GM04504 (cell line): ENCODE results near the gene DLG4.
"Not testable (repeated sequence)": the region's sequence is repeated elsewhere in the genome, so short reads cannot be mapped to it uniquely, and the experiment has no call there.

ENCODE experiments used
- DNase-seq: peaks from one replicate; pipeline ENCODE4 v3.0.0-alpha.2; 2012; ENCODE audit warnings: low read depth

The DLG4 gene

DNA sequence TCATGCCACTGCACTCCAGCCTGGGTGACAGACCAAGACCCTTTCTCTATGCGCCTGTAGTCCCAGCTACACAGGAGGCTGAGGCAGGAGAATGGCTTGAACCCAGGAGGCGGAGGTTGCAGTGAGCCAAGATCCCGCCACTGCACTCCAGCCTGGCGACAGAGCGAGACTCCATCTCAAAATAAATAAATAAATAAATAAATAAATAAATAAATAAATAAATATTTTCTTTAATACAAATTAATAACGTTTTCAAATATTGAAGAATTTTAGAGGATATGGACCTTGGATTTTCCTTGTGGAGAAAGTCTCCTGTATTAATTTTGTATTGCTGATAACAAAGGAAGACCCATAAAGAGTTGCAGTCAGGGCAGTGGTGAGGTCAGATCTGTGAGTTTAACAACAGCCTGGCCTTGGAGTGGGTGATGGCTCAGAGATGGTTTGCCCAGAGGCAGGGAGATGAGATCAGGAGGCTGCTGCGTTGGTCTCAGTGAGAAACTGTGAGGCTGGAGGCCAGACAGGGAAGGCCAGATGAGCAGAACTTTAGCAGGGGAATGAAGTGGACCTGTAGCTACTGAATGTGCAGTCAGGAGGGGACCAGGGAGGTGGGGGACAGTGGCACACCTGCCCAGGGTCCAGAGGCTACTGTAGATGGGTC is 36.1 kb downstream of the DLG4 start:
- DNase-seq: no peak

DNA sequence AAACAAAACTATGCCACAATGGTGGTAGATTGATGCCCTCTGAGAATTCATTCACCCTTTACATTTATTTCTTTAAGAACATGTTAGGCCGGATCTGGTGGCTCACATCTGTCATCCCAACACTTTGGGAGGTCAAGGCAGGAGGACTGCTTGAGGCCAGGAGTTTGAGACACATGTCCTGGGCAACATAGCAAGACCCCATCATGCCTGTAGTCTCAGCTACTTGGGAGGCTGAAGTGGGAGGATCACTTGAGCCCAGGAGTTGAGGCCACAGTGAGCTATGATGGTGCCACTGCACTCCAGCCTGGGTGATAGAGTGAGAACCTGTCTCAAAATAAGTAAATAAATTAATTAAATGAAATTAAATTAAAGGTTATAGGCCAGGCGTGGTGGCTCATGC is 37.5 kb downstream of the DLG4 start:
- DNase-seq: not testable (repeated sequence)

DNA sequence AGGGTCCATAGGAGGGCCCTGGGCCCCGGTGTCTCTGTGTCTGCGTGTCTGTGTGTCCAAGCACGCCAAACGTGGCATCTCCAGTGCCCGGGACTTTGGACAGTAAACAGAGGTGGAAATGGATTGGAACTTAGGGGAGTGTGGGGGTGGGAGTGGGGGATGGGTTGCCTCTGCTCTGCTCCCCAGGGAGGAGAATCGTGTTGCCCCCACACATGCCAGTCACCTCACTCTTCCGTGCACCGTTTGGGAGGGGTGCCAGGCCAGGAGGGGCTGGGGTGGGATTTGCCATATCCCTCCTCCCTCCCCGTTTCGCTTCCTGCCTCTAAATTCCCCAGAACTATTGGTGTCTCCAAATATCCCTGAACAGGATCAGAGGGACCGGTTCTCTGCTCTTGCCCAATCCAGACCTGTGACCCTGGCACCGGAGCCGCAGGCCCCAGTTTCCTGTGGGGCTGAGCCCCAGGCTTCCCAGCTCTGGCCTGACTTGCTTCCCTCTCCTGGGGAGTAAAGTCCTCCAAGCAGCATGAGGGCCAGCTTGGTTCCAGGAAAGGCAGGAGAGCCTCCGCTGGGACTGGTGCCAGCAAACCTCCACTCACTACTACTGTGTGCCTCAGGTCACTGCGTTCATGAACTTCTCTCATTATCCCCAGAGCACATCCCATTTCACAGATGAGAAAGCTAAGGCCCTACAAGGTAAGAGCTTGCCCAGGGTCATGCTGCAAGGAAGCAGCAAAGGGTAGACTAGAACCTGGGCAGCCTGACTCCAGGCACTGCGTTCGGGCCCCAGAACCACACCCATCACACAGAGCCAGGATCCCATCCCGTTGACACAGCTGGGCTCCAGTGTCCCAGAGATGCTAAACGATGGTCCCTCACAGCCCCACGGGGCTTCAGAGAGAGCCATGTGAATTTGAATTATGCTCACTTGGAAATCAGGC is 40.0 kb downstream of the DLG4 start, which contains the start of gene ASGR1:
TSS of gene ASGR1 (minus strand) at position 54 of the 938 bp plus-strand sequence. CDS start 807 bp downstream, outside the sequence.
- DNase-seq: no peak

DNA sequence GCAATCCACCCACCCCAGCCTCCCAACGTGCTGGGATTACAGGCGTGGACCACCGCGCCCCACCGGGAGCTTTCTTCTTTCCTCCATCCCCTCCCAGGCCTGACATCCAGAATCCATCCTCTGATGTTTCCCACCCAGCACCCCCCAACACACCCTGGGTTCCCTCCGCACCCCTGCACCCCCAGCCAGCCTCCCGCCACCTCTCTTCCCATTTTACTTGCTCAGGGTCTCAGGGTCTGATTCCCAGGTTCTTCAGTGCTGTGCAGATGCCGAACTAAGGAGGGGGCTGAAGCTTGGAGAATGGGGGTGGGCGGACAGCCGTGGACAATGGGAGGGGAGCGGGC is 40.7 kb downstream of the DLG4 start:
- no peak for DNase-seq

DNA sequence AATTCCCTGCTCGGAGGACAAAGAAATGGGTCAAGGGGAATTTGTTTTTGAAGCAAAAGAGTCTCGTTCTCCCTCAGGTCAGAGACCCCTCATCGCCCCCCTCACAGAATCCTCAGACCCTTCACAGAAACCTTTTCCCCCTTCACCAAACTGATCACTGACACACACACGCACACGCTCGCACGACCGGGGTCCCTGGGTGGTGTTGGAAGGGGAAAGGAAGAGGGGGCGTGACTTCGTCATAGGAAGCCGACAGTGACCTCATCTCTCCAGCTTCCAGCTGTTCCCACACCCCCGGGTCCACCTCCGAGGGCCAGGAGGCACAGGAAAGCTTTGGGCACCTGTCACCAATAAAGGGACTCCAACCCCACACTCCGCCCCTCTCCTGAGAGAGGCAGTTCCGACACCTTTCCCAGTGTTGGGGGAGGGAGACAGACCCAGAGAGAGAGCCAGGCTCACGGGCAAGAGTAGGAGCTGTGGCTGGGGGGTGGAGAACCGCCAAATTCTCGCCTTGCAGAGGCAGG is 41.6 kb downstream of the DLG4 start:
- no peak for DNase-seq

DNA sequence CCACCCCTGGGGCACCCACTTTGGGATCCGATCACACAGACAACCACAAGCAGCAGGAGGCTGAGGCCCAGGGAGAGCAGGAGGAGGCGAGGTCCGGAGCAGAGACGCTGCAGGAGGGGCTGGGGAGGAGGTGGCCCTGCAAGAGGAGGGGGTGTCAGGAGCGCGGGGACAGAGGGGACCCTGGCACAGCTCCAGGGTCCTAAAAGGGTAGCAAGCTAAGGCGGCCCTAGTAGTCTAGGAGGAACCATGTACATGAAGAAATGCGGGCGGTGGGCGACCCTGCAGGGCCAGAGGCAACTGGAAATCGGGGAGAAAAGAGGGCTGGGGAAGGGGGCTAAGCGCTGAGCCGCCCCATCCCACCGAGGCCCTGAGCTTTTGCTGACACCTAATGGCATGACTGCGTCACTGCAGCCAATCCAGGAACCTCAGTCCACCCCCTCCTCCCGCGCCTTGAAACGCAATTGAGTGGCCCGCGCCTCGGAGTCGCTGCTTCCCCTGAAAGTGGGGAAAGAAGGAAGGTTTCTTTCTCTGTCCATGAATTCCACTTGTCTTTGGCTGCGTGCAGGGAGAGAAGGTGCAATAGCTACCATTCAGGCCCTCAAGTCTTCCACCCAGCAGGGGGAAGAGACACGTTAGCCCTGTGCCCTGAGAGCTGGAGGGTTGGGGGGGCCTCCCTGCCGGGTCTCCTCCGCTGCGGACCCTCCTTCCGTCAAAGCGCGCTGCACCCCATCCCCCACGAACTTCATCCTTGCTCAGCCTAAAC is 42.3 kb downstream of the DLG4 start:
- DNase-seq: peak; percentile 21

DNA sequence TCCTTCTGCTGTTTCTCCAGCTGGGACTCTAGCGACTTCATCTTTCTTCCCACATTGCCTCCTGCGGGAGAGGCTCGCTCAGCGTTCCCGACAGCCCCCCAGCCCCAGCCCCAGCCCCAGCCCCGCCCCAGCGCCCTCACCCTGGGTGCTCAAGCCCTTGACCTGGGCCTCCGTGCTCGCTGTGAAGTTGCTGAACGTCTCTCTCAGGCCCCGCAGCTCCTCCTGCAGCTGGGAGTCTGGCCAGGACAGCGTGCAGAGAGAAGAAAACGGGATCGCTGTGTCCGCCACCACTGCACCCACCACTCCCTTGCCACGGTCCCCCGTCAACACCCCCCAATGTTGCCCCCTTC is 42.8 kb downstream of the DLG4 start:
- no peak for DNase-seq

DNA sequence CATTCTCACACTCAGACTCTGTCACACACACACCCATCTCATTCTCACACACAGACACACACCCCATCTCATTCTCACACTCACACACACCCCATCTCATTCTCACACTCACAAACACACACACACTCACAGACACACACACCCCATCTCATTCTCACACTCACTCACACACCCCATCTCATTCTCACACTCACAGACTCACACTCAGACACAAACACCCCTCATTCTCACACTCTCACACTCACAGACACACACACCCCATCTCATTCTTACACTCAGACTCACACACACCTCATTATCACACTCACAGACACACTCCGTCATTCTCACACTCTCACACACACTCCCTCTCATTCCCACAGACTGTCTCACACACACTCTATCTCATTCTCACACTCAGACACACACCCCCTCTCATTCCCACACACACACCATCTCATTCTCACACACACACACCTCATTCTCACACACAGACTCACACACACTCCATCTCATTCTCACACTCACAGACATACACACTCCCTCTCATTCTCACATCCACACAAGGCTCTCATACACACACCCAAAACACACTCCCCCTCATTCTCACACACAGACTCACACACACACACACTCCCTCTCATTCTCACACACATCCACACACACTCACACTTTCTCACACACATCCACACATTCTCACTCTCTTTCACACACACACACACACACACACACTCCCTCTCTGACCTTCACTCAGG is 43.4 kb downstream of the DLG4 start:
- DNase-seq: no peak

DNA sequence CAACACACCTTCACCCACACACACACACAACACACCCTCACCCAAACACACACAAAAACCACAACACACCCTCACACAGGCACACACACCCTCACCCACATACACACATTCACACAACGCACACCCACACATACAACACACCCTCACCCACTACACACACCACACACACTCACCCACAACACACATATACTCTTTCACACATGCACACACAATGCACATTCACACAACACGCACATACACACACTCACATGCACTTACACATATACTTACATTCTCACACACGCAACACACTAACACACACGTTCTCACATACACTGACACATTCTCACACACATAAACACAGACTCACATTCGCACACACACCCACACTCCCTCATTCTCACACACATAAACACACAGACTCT is 44.3 kb downstream of the DLG4 start:
- DNase-seq: no peak

DNA sequence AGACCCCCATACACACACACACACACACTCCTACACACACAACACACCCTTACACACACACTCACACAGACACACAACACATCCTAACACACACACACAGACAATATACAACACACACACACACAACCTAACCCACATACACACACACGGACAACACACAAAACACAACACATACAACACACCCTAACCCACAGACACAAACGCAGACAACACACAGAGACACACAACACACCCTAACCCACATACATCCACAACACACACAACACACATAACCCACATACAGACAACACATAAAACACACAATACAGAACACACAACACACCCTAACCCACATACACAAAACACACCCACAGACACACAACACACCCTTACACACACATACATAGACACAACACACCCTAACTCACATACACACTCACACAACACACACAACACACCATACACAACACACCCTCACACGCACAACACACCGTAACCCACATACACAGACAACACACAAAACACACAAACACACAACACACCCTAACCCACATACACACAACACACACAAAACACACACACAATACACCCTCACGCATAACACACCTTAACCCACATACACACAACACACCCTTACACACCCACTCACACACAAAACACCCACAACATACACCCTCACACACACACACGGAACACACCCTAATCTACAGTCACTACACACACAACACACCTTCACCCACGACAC is 44.9 kb downstream of the DLG4 start:
- DNase-seq: no peak

DNA sequence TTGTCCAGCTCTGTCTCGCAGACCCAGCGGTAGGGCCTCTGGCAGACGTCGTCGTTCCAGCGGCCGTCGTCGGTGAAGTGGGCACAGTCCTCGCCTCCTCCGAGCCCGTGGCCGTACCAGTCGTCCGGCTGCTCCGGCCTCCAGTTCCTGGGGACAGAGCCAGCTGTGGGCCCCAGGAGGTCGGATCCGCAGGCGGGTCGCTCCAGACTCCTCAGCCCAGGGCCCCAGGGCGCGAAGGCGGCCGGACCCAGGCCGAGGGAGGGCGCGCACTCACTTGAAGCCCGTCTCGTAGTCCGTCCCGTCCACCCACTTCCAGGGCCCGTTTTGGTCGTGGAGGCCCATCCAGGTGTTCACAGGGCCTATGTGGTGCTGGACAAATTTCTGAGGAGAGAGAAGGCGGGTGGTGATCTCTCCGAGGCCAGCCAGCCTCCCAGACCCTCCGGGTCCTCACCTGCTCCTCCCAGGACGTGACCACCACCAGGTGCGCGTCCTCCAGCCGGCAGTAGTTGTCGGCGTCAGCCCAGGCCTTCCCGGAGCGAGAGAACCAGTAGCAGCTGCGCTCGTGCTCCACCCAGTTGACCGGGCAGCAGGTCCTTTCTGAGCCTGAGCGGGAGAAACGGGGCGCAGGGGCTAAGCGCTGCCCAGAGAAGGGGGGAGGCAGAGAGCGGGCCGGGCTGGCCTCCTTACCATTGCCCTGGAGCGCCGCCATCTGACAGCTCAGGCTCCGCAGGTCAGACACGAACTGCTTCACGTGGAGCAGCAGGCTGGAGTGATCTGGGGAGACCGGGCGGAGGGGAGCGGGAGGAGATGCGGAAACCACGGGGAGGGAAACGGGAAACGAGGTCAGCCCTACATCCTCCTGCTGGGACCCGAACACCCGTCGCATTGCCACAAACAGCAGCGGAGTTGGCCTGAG is 45.7 kb downstream of the DLG4 start:
- DNase-seq: no peak

DNA sequence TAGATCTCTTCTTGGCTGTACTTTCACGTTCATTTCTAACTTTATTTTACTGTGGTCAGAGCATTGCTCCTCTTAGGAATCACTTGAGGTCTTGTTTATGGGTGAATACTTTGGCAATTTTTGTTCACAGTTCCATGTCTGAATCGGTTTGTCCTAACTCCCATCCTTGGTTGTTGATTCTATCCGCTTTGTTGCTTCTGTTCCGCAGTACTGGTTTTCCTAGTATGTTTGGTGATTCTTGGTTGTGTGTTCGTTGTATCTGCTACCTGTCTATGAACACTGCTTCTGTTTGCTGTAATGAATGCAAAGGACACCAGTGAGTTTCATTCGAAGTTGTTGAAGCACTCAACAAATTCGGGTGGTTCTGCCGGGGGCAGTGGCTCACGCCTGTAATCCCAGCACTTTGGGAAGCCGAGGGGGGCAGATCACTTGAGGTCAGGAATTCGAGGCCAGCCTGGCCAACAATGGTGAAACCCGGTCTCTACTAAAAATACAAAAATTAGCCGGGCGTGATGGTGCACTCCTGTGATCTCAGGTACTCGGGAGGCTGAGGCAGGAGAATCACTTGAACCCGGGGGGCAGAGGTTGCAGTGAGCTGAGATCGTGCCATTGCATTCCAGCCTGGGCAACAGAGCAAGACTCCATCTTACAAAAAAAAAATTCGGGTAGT is 47.0 kb downstream of the DLG4 start:
- DNase-seq: not testable (repeated sequence)

DNA sequence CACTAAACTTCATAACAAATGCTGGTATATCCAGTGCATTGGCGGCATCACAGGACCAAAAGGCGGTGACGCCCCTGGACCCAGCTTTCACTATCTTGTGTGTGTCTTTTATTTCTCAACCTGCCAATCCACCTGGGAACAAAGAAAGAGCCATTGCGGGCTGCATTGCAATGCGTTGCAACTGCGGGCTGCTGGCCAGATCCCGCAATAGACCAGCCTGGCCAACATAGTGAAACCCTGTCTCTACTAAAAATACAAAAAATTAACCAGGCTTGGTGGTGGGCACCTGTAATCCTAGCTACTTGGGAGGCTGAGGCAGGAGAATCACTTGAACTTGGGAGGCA is 50.1 kb downstream of the DLG4 start:
- not testable (repeated sequence) for DNase-seq

DNA sequence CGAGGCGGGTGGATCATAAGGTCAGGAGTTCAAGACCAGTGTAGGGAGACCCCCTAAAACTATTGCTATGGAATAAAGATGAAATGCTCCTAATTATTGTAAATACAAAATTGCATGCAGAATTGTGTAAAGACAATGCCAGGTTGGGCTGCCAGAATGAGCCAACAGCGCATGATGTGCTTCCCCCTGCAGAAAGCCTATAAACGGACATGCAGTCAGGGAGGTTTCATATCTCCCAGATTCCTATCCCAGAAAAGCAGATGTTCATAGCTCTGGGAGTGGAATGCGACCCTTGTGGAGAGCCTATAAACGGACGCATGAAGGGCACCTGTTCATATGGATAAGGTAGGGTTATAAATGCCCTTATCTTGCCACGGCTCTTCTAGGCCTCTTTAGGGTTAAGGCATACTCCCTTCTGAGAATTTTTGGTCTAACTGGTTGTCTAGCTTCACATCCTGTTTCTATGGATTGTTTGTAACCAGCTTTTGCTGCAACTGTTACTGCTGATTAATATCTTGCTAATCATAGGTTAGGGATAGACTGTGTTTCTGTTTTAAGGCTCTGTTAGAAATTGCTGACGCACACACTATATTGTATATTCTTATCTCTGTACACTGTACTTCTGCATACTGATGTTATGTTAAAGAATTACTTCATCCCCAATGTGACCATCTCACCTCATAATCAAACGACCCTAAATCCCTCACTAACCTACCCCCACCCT is 50.6 kb downstream of the DLG4 start:
- DNase-seq: not testable (repeated sequence)

DNA sequence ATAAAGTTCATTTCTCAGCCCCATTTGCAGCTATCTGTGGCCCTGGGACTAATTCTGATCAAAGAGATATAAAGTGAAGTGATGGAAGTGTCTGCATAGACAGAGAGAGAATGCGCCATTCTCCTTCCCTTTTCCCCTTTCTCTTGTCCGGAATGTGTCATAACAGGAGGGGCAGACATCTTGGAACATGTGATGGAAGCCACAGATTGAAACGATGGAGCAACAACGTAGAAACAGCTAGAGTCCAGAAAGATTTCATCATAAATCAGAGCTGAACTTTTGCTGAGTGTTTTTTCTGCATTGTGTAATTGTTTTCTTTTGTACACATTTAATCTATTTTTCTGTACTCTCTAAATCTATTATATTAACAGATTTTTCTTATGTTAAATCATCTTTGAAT is 51.8 kb downstream of the DLG4 start:
- no peak for DNase-seq

DNA sequence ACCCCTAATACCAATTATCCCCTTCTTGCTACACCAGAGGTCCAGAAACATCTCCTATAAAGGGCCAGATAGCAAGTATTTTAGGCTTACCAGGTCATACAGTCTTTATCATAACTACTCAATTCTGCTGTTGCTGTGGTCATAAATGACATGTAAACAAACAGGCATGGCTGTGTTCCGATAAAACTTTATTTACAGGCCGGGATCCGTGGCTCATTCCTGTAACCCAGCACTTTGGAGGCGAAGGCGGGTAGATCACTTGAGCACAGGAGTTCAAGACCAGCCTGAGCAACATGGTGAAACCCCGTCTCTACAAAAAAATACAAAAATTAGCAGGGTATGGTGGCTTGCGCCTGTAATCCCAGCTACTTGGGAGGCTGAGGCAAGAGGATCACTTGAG is 52.8 kb downstream of the DLG4 start:
- DNase-seq: no peak

DNA sequence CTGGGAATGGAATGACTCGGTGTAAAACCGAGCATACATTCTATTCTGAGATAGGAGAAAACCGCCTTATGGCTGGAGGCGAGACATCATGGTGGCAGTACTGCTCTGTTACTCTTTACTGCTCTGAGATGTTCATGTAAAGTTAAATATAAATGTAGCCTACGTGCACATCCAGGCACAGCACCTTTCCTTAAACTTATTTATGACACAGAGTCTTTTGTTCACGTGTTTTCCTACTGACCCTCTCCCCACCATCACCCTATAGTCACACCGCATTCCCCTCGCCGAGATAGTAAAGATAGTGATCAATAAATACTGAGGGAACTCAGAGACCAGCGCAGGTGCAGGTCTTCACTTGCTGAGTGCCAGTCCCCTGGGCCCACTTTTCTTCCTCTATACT is 60.1 kb downstream of the DLG4 start:
- not testable (repeated sequence) for DNase-seq

DNA sequence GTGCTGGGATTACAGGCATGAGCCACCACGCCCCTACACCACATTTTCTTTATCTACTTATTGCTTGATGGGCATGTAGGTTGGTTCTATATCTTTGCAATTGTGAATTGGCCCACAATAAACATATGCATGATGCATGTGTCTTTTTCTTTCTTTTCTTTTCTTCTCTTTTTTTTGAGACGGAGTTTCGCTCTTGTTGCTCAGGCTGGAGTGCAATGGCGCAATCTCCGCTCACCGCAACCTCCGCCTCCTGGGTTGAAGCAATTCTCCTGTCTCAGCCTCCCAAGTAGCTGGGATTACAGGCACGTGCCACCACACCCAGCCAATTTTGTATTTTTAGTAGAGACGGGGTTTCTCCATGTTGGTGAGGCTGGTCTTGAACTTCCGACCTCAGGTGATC is 61.2 kb downstream of the DLG4 start:
- not testable (repeated sequence) for DNase-seq
